ENCODE results near the gene SAMSN1.

GRCh38 chr21:14493731-14494130 lies 52.4 kb downstream of the SAMSN1 start:
- TF ChIP-seq CTCF (IDR thresholded peaks at IDR 0.05) (no peak), POLR2A (IDR thresholded peaks at IDR 0.05) (no peak)
